OCI-LY7 (cell line): ENCODE data around the gene JPH2. TPM values are rescaled to one million over a fixed set of nuclear protein-coding genes. Genes with fewer than 3 reads are reported as not detected.

ENCODE experiments used
- BruUV-seq: library from RNA; stranded (reverse); fragments of 400-500 nt; replicated peaks from 2 replicates; lab custom pipeline; 2021; lab: Mats Ljungman, UMichigan
- CTCF ChIA-PET: fragments of 300-600 bp; sonication (Branson Sonifier 250); formaldehyde crosslinking; loops from one replicate; lab custom pipeline; 2022; ENCODE audit warnings: antibody characterized with exemption; ENCODE audit not compliant: unreplicated experiment; lab: Charles Lee
- POLR2A ChIA-PET: fragments of 300-600 bp; sonication (Branson Sonifier 250); formaldehyde crosslinking; loops from one replicate; lab custom pipeline; 2022; ENCODE audit warnings: antibody characterized with exemption; lab: Charles Lee
- DNase-seq: peaks from one replicate; pipeline ENCODE4 v3.0.0-alpha.2; 2015; ENCODE audit warnings: low spot score
- H2AFZ ChIP-seq: fragments of 200-600 bp; sonication (generic), shearing (Covaris generic); 2 replicates; pipeline ENCODE4 v1.6.1; 2014; ENCODE audit warnings: mild to moderate bottlenecking, antibody characterized with exemption, low read length, moderate library complexity
- H3K27ac ChIP-seq: fragments of 200-600 bp; sonication (generic); 2 replicates; pipeline ENCODE4 v1.5.1; 2014; ENCODE audit warnings: mixed run types, low read depth, mild to moderate bottlenecking, moderate library complexity, low read length, inconsistent platforms; ENCODE audit not compliant: poor library complexity, severe bottlenecking
- H3K36me3 ChIP-seq: fragments of 200-600 bp; sonication (generic); 2 replicates; pipeline ENCODE4 v1.6.1; 2014; ENCODE audit warnings: mild to moderate bottlenecking, antibody characterized with exemption, low read length, moderate library complexity, mixed read lengths; ENCODE audit not compliant: insufficient read depth
- H3K4me1 ChIP-seq: fragments of 200-600 bp; sonication (generic); 2 replicates; pipeline ENCODE4 v1.5.1; 2014; ENCODE audit warnings: mild to moderate bottlenecking, low read length; ENCODE audit not compliant: insufficient read depth, poor library complexity, severe bottlenecking
- H3K4me2 ChIP-seq: fragments of 200-600 bp; sonication (generic); 2 replicates; pipeline ENCODE4 v1.6.1; 2014; ENCODE audit warnings: mild to moderate bottlenecking, low read length
- H3K4me3 ChIP-seq: fragments of 200-600 bp; sonication (generic); 2 replicates; pipeline ENCODE4 v1.5.1; 2014; ENCODE audit warnings: mild to moderate bottlenecking, low read depth, low read length; ENCODE audit not compliant: poor library complexity, severe bottlenecking
- H3K79me2 ChIP-seq: fragments of 200-600 bp; sonication (generic); 2 replicates; pipeline ENCODE4 v1.6.1; 2016; ENCODE audit warnings: low read depth, mild to moderate bottlenecking, low read length, moderate library complexity, mixed read lengths; ENCODE audit not compliant: insufficient read depth
- H3K9me2 ChIP-seq: fragments of 200-600 bp; sonication (generic); 2 replicates; pipeline ENCODE4 v1.6.1; 2016; ENCODE audit warnings: mild to moderate bottlenecking, low read length, mixed read lengths; ENCODE audit not compliant: insufficient read depth
- H3K9me3 ChIP-seq: fragments of 200-600 bp; sonication (generic); 2 replicates; pipeline ENCODE4 v1.6.1; 2014; ENCODE audit warnings: mild to moderate bottlenecking, mixed run types, low read length, mixed read lengths
- H4K20me1 ChIP-seq: fragments of 200-600 bp; sonication (generic); 2 replicates; pipeline ENCODE4 v1.6.1; 2014; ENCODE audit warnings: mild to moderate bottlenecking, antibody characterized with exemption, low read length, moderate library complexity, mixed read lengths; ENCODE audit not compliant: insufficient read depth
- CTCF ChIP-seq: fragments of 200-600 bp; sonication (generic); conservative IDR thresholded peaks from 2 replicates; pipeline ENCODE4 v1.5.1; 2014; ENCODE audit warnings: mild to moderate bottlenecking, antibody characterized with exemption, low read length, moderate library complexity, mixed read lengths
- EZH2phosphoT487 ChIP-seq: fragments of 200-600 bp; sonication (generic); IDR thresholded peaks from 2 replicates; pipeline ENCODE4 v1.6.1; 2018; ENCODE audit warnings: low read depth, borderline replicate concordance, mild to moderate bottlenecking, mixed run types, antibody characterized with exemption, low read length, moderate library complexity, mixed read lengths
- intact Hi-C: fragments of 100-400 bp; cut with micrococcal nuclease; formaldehyde crosslinking; loops from one replicate; pipeline ENCODE4 v1.10.0; 2022; ENCODE audit not compliant: unreplicated experiment
- total RNA-seq, 2 experiments: library from RNA; depleted of rRNA in 1 of 2; stranded (reverse); fragments of >200 nt in 1 of 2; shearing (Covaris generic) in 1 of 2; gene quantifications; 2 replicates each; pipeline ENCODE4 v1.2.3, GENCODE V29; 2014 to 2022

The JPH2 gene
- total RNA-seq, 2 experiments from 2014 or later: not detected

- ChIA-PET CTCF (no interaction called here), POLR2A (no interaction called here)
- no peak for DNase-seq
- Histone ChIP-seq H2AFZ (no peak overlapping the region), H3K27ac (no peak overlapping the region), H3K4me1 (no peaks in the 10 kb centered on the region), H3K9me2 (no peaks in the 10 kb centered on the region), H3K4me2 (no peak overlapping the region), H3K4me3 (no peak overlapping the region), H3K79me2 (no peaks in the 10 kb centered on the region), H3K36me3 (no peaks in the 10 kb centered on the region), H3K9me3 (peaks cover 7% of the 10 kb centered on the region; the same call in 1 of the 2 replicates), H4K20me1 (no peaks in the 10 kb centered on the region)
- no TSS peak for BruUV-seq
- TF ChIP-seq EZH2phosphoT487 (no peak), CTCF (no peak)
- intact Hi-C loops: no loop called here
Measured at GRCh38 chr20:44112456-44112855, 74.5 kb downstream of the JPH2 start.

DNA sequence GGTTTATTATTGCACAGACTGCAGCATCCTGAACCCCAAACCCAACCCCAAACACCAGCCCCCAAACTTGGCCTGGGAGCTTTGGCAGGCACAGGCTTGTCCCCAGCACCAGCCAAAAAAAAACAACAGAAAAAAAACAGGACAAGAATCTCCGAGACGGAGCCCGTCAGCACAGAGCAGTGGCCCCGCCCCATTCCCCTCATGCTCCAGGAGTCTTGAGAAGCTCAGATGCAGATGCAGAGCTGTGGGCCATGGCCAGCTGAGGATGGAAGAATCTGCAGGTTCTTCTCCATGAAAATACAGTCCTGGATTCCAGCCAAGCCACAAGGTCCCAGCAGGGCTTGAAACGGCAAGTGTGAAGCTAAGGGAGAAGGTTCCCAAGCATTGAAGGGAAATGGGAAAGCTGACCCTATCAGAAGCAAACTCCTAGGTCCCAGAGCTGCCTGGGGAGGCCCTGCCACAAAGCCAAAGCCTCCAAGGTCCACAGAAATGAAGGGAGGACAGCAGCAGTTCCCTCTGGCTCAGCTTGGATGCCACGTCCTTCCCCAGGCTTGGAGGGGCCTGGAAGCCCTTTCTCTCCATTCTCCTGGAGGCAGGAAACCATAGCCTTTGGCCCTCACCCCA is 75.2 kb downstream of the JPH2 start:
- H3K4me3 ChIP-seq: no peak overlapping the region
- H3K36me3 ChIP-seq: no peaks in the 10 kb centered on the region
- no peak overlapping the region for H2AFZ ChIP-seq
- ChIA-PET POLR2A (no interaction called here), CTCF (no interaction called here)
- H3K27ac ChIP-seq: no peak overlapping the region
- H3K4me2 ChIP-seq: no peak overlapping the region
- no peaks in the 10 kb centered on the region for H3K9me2 ChIP-seq
- no peaks in the 10 kb centered on the region for H4K20me1 ChIP-seq
- no peaks in the 10 kb centered on the region for H3K4me1 ChIP-seq
- BruUV-seq: no TSS peak
- intact Hi-C loops: no loop called here
- H3K9me3 ChIP-seq: peaks cover 8% of the 10 kb centered on the region; the same call in 1 of the 2 replicates
- H3K79me2 ChIP-seq: no peaks in the 10 kb centered on the region
- TF ChIP-seq EZH2phosphoT487 (no peak), CTCF (no peak)
- DNase-seq: no peak

DNA sequence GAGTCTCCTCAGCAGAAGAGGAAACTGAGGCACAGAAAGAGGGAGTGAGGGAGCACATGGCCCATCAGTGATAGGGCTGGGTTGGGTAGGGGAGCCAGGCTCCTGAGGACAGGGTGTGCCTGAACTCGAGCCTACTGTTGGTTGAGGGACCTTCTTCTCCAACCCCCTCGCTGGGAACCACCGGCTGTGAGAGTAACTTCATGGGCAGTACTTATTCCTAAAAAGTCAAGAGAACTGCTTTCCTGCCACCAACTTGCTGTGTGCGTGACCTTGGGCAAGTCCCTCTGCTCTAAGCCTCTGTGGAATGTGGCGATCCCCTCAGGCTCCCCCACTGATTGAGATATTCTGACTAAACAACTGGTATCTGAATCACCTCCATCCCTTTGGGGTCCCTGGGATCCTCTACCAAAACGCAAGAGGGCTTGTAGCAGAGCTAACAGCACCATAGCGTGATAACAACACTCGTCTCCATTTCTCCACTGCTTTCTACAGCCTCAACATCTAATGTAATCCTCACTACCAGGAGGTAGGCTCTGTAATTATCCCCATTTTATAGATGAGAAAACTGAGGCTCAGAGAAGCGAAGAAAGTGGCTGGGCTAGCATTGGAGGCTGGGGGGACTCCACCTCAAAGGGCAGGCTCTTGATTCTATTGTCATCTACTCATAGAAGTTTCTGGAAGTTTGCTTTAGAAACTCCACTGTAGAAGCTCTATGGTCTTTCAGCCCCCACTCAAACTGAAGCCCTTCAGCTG is 76.0 kb downstream of the JPH2 start:
- ChIA-PET POLR2A (no interaction called here), CTCF (no interaction called here)

More for the DNA sequence above, 76.0 kb downstream of the JPH2 start:
- H3K27ac ChIP-seq: no peak overlapping the region
- no peak for DNase-seq
- H3K36me3 ChIP-seq: no peaks in the 10 kb centered on the region
- TF ChIP-seq CTCF (no peak), EZH2phosphoT487 (no peak)
- H3K4me3 ChIP-seq: no peak overlapping the region
- H3K4me2 ChIP-seq: no peak overlapping the region
- no TSS peak for BruUV-seq
- H2AFZ ChIP-seq: no peak overlapping the region
- H4K20me1 ChIP-seq: no peaks in the 10 kb centered on the region
- peaks cover 8% of the 10 kb centered on the region; the same call in 1 of the 2 replicates for H3K9me3 ChIP-seq
- no peaks in the 10 kb centered on the region for H3K79me2 ChIP-seq
- H3K9me2 ChIP-seq: no peaks in the 10 kb centered on the region
- no peaks in the 10 kb centered on the region for H3K4me1 ChIP-seq
- intact Hi-C loops: no loop called here
